IPS-NIHi7 (cell line): Measurements from ENCODE around the gene PMEPA1.
A peak's percentile ranks its signal among the peaks of the same experiment; 100 is the strongest.

ENCODE experiments used
- DNase-seq: peaks from one replicate; pipeline ENCODE4 v3.0.0; 2012; ENCODE audit warnings: mixed read lengths; ENCODE audit errors: extremely low spot score

PMEPA1 gene

GRCh38 chr20:57709823-57710799 is at the start of gene PMEPA1:
TSS of gene PMEPA1 (minus strand) at chr20:57710015. CDS start at chr20:57709582, 433 bp downstream.
- peak; percentile 97 for DNase-seq

GRCh38 chr20:57757767-57758166 is 48.0 kb upstream of the PMEPA1 start:
- DNase-seq = no peak

- DNase-seq = no peak
These were observed 47.1 kb upstream of the PMEPA1 start for GRCh38 chr20:57756921-57757320.

- no peak for DNase-seq
These were observed 46.4 kb upstream of the PMEPA1 start for GRCh38 chr20:57756213-57756612.

GRCh38 chr20:57755609-57756008 is 45.8 kb upstream of the PMEPA1 start:
- no peak for DNase-seq

GRCh38 chr20:57754190-57754589 is 44.4 kb upstream of the PMEPA1 start:
- no peak for DNase-seq

GRCh38 chr20:57753332-57754164 is 43.7 kb upstream of the PMEPA1 start:
- no peak for DNase-seq

- no peak for DNase-seq
These were observed 41.6 kb upstream of the PMEPA1 start for GRCh38 chr20:57751411-57751810.

- no peak for DNase-seq
These were observed 40.1 kb upstream of the PMEPA1 start for GRCh38 chr20:57749869-57750268.

GRCh38 chr20:57749131-57749690 is 39.4 kb upstream of the PMEPA1 start:
- no peak for DNase-seq

- no peak for DNase-seq
These were observed 38.9 kb upstream of the PMEPA1 start for GRCh38 chr20:57748601-57749130.

GRCh38 chr20:57747861-57748481 is 38.2 kb upstream of the PMEPA1 start:
- no peak for DNase-seq

GRCh38 chr20:57746832-57747404 is 37.1 kb upstream of the PMEPA1 start:
- DNase-seq = no peak

GRCh38 chr20:57746201-57746600 is 36.4 kb upstream of the PMEPA1 start:
- no peak for DNase-seq

- DNase-seq = no peak
These were observed 34.4 kb upstream of the PMEPA1 start for GRCh38 chr20:57744206-57744605.

- no peak for DNase-seq
These were observed 33.8 kb upstream of the PMEPA1 start for GRCh38 chr20:57743450-57744095.

GRCh38 chr20:57742507-57743181 is 32.8 kb upstream of the PMEPA1 start:
- no peak for DNase-seq

- DNase-seq = no peak
These were observed 28.7 kb upstream of the PMEPA1 start for GRCh38 chr20:57738484-57738883.

GRCh38 chr20:57738053-57738452 is 28.2 kb upstream of the PMEPA1 start:
- DNase-seq = no peak

- DNase-seq = no peak
These were observed 27.5 kb upstream of the PMEPA1 start for GRCh38 chr20:57737349-57737748.
